ENCODE results near the gene SLC35F6. TPM values are rescaled to one million over a fixed set of nuclear protein-coding genes. Genes with fewer than 3 reads are reported as not detected.
"Not testable (repeated sequence)": the region's sequence is repeated elsewhere in the genome, so short reads cannot be mapped to it uniquely, and the experiment has no call there.

SLC35F6 gene
- total RNA-seq, 4 donors from 2014 or later, result 20.2 to 47.3 (median 38.2) TPM

GRCh38 chr2:26785431-26786206 is 21.5 kb downstream of the SLC35F6 start, which contains the start of gene CENPA:
Gene CENPA (plus strand): TSS chr2:26786056. CDS start chr2:26786197, 141 bp downstream.
- Histone ChIP-seq H3K4me1 (peaks cover 0 to 19% (median 6%) of the 10 kb centered on the region in 3 donors), H3K4me3 (peak within 1 kb of the TSS; percentile 81 to 83), H3K36me3 (peaks cover 0 to 13% of the 10 kb centered on the region in 2 donors), H3K27me3 (peaks cover 42% of the 10 kb centered on the region), H3K27ac (peak within 1 kb of the TSS in 3 of 4 donors; percentile 38 to 60 (median 54)), H3K9me3 (no peaks in the 10 kb centered on the region)
- TF ChIP-seq CTCF (IDR thresholded peaks at IDR 0.05) (peak in 3 of 4 experiments; percentile 25 to 39 (median 32)), POLR2A (IDR thresholded peaks at IDR 0.05) (peak in 1 of 2 donors; percentile 12), EP300 (IDR thresholded peaks at IDR 0.05) (no peak), POLR2AphosphoS5 (IDR thresholded peaks at IDR 0.05) (peak; percentile 77)
- WGBS, 2 donors (ENCODE audit: low coverage in 1 of 2), result 2 to 4% methylated on average over 9 to 16 of the region's 55 CpGs
- ATAC-seq, result peak; percentile 100

GRCh38 chr2:26786207-26787028 is 22.3 kb downstream of the SLC35F6 start:
- peak; percentile 2 for ATAC-seq
- Histone ChIP-seq H3K27ac (peak overlapping the region in 1 of 4 donors; percentile 60), H3K4me3 (peak overlapping the region; percentile 81 to 83), H3K27me3 (peaks cover 50% of the 10 kb centered on the region), H3K4me1 (peaks cover 0 to 19% (median 6%) of the 10 kb centered on the region in 3 donors), H3K36me3 (peaks cover 0 to 5% of the 10 kb centered on the region in 2 donors), H3K9me3 (peaks cover 0 to 8% (median 0%) of the 10 kb centered on the region in 3 donors)
- WGBS, 2 donors (ENCODE audit: low coverage in 1 of 2), result 0 to 7% methylated on average over 2 to 7 of the region's 55 CpGs
- TF ChIP-seq POLR2A (IDR thresholded peaks at IDR 0.05), result no peak
- no peak for TF ChIP-seq EP300 (IDR thresholded peaks at IDR 0.05)
- no peak for TF ChIP-seq CTCF (IDR thresholded peaks at IDR 0.05)
- TF ChIP-seq POLR2AphosphoS5 (IDR thresholded peaks at IDR 0.05), result no peak

- no peak overlapping the region for H3K4me3 ChIP-seq
- H3K27me3 ChIP-seq, result peaks cover 47% of the 10 kb centered on the region
- 69 to 100% methylated on average over 1 to 3 of the region's 3 CpGs for WGBS, 2 donors (ENCODE audit: low coverage in 1 of 2)
- H3K4me1 ChIP-seq, result no peaks in the 10 kb centered on the region
- H3K27ac ChIP-seq, result no peak overlapping the region
- no peak for TF ChIP-seq EP300 (IDR thresholded peaks at IDR 0.05)
- TF ChIP-seq POLR2A (IDR thresholded peaks at IDR 0.05), result no peak
- no peak for TF ChIP-seq CTCF (IDR thresholded peaks at IDR 0.05)
- no peak for TF ChIP-seq POLR2AphosphoS5 (IDR thresholded peaks at IDR 0.05)
- H3K36me3 ChIP-seq, result no peaks in the 10 kb centered on the region
- peaks cover 0 to 9% (median 0%) of the 10 kb centered on the region in 3 donors for H3K9me3 ChIP-seq
- no peak for ATAC-seq
Observed at GRCh38 chr2:26792720-26793119, 28.6 kb downstream of the SLC35F6 start.

DNA sequence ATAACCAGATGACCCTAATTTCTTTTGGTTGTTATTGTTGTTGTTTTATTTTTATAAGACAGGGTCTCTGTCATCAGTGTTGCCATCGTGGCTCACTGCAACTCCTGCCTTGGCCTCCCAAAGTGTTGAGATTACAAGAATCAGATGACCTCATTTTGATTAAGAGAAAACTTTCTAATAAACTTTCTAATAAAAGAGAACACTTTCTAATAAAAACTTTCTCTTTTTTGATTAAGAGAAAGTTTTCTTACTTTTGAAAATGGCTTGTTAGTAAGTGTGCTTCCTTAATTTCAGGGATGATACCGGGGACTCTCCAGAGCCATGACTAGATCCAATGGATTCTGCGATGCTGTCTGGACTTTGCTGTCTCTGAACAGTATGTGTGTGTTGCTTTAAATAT is 29.4 kb downstream of the SLC35F6 start:
- no peak for ATAC-seq
- Histone ChIP-seq H3K27me3 (peaks cover 39% of the 10 kb centered on the region), H3K36me3 (no peaks in the 10 kb centered on the region), H3K4me1 (no peaks in the 10 kb centered on the region), H3K4me3 (no peak overlapping the region), H3K27ac (no peak overlapping the region), H3K9me3 (peaks cover 0 to 9% (median 0%) of the 10 kb centered on the region in 3 donors)
- WGBS, 2 donors (ENCODE audit: low coverage in 1 of 2), result 90 to 100% methylated on average over 2 to 3 of the region's 3 CpGs
- no peak for TF ChIP-seq POLR2A (IDR thresholded peaks at IDR 0.05)
- TF ChIP-seq EP300 (IDR thresholded peaks at IDR 0.05), result no peak
- TF ChIP-seq CTCF (IDR thresholded peaks at IDR 0.05), result no peak
- no peak for TF ChIP-seq POLR2AphosphoS5 (IDR thresholded peaks at IDR 0.05)

DNA sequence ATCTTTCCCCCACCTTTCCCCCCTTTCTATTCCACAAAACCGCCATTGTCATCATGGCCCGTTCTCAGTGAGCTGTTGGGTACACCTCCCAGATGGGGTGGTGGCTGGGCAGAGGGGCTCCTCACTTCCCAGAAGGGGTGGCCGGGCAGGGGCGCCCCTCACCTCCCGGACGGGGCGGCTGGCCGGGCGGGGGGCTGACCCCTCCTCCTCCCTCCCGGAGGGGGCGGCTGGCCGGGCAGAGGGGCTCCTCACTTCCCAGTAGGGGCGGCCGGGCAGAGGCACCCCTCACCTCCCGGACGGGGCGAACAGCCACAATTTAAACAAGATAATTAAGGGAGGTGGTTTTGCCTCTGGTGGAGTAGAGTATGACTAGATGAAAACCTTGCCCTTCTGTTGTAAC is 31.1 kb downstream of the SLC35F6 start:
- not testable (repeated sequence) for H3K27ac ChIP-seq, H3K9me3 ChIP-seq, H3K4me3 ChIP-seq, H3K36me3 ChIP-seq, ATAC-seq, H3K4me1 ChIP-seq
- H3K27me3 ChIP-seq, result peaks cover 24% of the 10 kb centered on the region
- no CpG with 5 or more reads among the region's 17 CpGs for WGBS, 2 donors (ENCODE audit: low coverage in 1 of 2)
